OCI-LY1 (cell line): Measurements from ENCODE around the gene SIM2.

Experiments used
- H2AFZ ChIP-seq: fragments of 200-600 bp; sonication (generic), shearing (Covaris generic); 2 replicates; pipeline ENCODE4 v1.6.0; 2014; ENCODE audit warnings: antibody characterized with exemption, mild to moderate bottlenecking, low read length
- H3F3A ChIP-seq: fragments of 200-600 bp; sonication (generic), shearing (Covaris generic); 2 replicates; pipeline ENCODE4 v1.6.0; 2014; ENCODE audit warnings: mild to moderate bottlenecking, antibody characterized with exemption, low read length, moderate library complexity; ENCODE audit not compliant: insufficient read depth
- H3K27ac ChIP-seq: fragments of 200-600 bp; sonication (generic); 2 replicates; pipeline ENCODE4 v1.5.1; 2014; ENCODE audit warnings: low read length, mixed run types, mild to moderate bottlenecking, low read depth; ENCODE audit not compliant: poor library complexity, severe bottlenecking
- H3K27me3 ChIP-seq: fragments of 200-600 bp; sonication (generic); 2 replicates; pipeline ENCODE4 v1.6.0; 2014; ENCODE audit warnings: antibody characterized with exemption, mild to moderate bottlenecking, low read length, moderate library complexity; ENCODE audit not compliant: insufficient read depth
- H3K36me3 ChIP-seq: fragments of 200-600 bp; sonication (generic); 2 replicates; pipeline ENCODE4 v1.6.1; 2014; ENCODE audit warnings: mild to moderate bottlenecking, antibody characterized with exemption, low read length, moderate library complexity, mixed read lengths; ENCODE audit not compliant: insufficient read depth
- H3K4me1 ChIP-seq: fragments of 200-600 bp; sonication (generic); 2 replicates; pipeline ENCODE4 v1.5.1; 2014; ENCODE audit warnings: mild to moderate bottlenecking, low read length, moderate library complexity; ENCODE audit not compliant: insufficient read depth, severe bottlenecking
- H3K4me2 ChIP-seq: fragments of 200-600 bp; sonication (generic), shearing (Covaris generic); 2 replicates; pipeline ENCODE4 v1.6.1; 2014; ENCODE audit warnings: low read length
- H3K4me3 ChIP-seq: fragments of 200-600 bp; sonication (generic); 2 replicates; pipeline ENCODE4 v1.5.1; 2014; ENCODE audit warnings: low read length, low read depth, mild to moderate bottlenecking, mixed read lengths; ENCODE audit not compliant: poor library complexity, severe bottlenecking
- H3K79me2 ChIP-seq: fragments of 200-600 bp; shearing (Covaris generic); 2 replicates; pipeline ENCODE4 v1.6.1; 2016; ENCODE audit warnings: mixed run types, low read length, mixed read lengths; ENCODE audit not compliant: insufficient read depth
- H3K9ac ChIP-seq: fragments of 200-600 bp; sonication (generic), shearing (Covaris generic); 2 replicates; pipeline ENCODE4 v1.6.1; 2014; ENCODE audit warnings: mild to moderate bottlenecking, low read length, mixed read lengths
- H3K9me2 ChIP-seq: fragments of 200-600 bp; sonication (generic), shearing (Covaris generic); 2 replicates; pipeline ENCODE4 v1.6.1; 2014; ENCODE audit warnings: low read depth, mild to moderate bottlenecking, low read length, mixed read lengths
- H3K9me3 ChIP-seq: fragments of 200-600 bp; shearing (Covaris generic); 2 replicates; pipeline ENCODE4 v1.6.1; 2014; ENCODE audit warnings: low read length, mixed read lengths
- H4K20me1 ChIP-seq: fragments of 200-600 bp; sonication (generic), shearing (Covaris generic); 2 replicates; pipeline ENCODE4 v1.6.0; 2016; ENCODE audit warnings: mild to moderate bottlenecking, low read length; ENCODE audit not compliant: insufficient read depth
- EZH2 ChIP-seq: fragments of 200-600 bp; sonication (generic), shearing (Covaris generic); IDR thresholded peaks from 2 replicates; pipeline ENCODE4 v1.8.0; 2017; ENCODE audit warnings: borderline replicate concordance, mixed run types, mild to moderate bottlenecking, antibody characterized with exemption, low read length, moderate library complexity, mixed read lengths
- TF ChIP-seq, protein P1 (sequence below): fragments of 200-600 bp; sonication (generic), shearing (Covaris generic); IDR thresholded peaks from 2 replicates; pipeline ENCODE4 v1.5.1; 2017; ENCODE audit warnings: mild to moderate bottlenecking, antibody characterized with exemption, low read length, moderate library complexity, mixed read lengths

Gene SIM2

DNA sequence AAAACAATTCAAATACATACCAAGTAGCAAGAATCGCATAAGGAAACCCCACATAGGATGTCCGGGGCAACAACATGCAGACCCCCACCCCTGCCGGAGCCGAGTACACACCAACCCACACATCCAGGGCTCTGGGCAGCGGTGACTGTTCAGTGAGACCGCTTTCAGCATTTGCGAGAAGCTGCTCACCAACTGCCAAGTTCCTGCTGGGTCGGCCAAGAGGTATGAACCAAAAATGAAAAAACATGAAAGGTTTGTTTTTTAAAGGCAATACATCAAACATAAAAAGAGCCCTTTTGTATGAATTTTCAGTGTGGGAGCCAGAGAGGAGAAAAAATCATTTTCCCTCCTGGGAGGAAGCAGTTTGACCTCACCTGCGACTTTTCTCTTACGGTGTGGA is 92.3 kb downstream of the SIM2 start:
- H3K9me2 ChIP-seq, result no peaks in the 10 kb centered on the region
- TF ChIP-seq EZH2, result no peak
- TF ChIP-seq, protein P1, sequence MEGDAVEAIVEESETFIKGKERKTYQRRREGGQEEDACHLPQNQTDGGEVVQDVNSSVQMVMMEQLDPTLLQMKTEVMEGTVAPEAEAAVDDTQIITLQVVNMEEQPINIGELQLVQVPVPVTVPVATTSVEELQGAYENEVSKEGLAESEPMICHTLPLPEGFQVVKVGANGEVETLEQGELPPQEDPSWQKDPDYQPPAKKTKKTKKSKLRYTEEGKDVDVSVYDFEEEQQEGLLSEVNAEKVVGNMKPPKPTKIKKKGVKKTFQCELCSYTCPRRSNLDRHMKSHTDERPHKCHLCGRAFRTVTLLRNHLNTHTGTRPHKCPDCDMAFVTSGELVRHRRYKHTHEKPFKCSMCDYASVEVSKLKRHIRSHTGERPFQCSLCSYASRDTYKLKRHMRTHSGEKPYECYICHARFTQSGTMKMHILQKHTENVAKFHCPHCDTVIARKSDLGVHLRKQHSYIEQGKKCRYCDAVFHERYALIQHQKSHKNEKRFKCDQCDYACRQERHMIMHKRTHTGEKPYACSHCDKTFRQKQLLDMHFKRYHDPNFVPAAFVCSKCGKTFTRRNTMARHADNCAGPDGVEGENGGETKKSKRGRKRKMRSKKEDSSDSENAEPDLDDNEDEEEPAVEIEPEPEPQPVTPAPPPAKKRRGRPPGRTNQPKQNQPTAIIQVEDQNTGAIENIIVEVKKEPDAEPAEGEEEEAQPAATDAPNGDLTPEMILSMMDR, result no peak

DNA sequence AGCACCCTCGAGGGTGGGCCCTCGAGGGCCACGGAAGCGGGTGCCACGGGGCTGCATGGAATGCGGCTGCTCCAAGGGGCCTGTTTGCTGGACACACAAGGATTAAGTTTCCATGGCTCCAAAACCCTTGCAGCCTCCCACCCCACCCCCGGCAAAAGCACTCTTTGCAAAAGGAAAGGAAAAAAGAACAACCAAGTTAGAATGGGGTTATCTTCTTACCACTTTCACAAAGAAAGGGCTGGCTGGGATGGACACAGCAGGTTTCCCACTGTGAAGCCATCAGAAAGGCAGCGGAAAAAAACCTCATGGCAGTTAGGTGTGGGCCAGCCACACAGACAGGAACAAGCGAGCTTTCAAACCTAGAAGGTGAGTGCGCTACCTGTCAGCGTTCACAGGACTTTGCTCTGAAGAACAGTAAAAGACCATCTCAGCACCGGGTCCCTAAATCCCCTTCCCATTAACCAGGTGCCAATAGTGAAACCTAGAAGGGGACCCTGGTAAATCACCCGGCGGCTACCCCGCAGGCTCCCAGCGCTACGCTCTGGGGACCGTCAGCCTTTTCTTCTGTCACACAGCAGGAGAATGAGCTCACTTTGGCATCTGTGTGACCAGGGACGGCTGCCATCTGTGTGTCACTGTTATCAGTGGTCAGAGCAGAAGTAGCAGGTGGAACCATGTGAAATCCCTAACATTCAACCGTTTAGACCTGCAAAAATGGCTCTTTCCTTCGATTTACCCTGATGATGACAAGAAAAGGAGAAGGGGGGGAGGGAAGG is 93.0 kb downstream of the SIM2 start:
- H3K79me2 ChIP-seq, result no peaks in the 10 kb centered on the region
- no peak overlapping the region for H2AFZ ChIP-seq
- no peaks in the 10 kb centered on the region for H3K36me3 ChIP-seq
- no peaks in the 10 kb centered on the region for H4K20me1 ChIP-seq
- no peak overlapping the region for H3K4me2 ChIP-seq
- no peaks in the 10 kb centered on the region for H3K9me3 ChIP-seq
- TF ChIP-seq, protein P1, result no peak
- TF ChIP-seq EZH2, result no peak
- H3K4me3 ChIP-seq, result no peak overlapping the region
- no peaks in the 10 kb centered on the region for H3K27me3 ChIP-seq
- no peaks in the 10 kb centered on the region for H3K9me2 ChIP-seq
- H3F3A ChIP-seq, result no peaks in the 10 kb centered on the region
- no peak overlapping the region for H3K9ac ChIP-seq
- H3K4me1 ChIP-seq, result no peaks in the 10 kb centered on the region
- H3K27ac ChIP-seq, result no peak overlapping the region

More for the DNA sequence above, 92.3 kb downstream of the SIM2 start:
- Histone ChIP-seq H2AFZ (no peak overlapping the region), H3K9ac (no peak overlapping the region), H3K4me3 (no peak overlapping the region), H3K9me3 (no peaks in the 10 kb centered on the region), H3K36me3 (no peaks in the 10 kb centered on the region), H3K4me1 (no peaks in the 10 kb centered on the region), H3K27me3 (no peaks in the 10 kb centered on the region), H4K20me1 (no peaks in the 10 kb centered on the region), H3K79me2 (no peaks in the 10 kb centered on the region), H3K4me2 (no peak overlapping the region), H3F3A (no peaks in the 10 kb centered on the region), H3K27ac (no peak overlapping the region)

DNA sequence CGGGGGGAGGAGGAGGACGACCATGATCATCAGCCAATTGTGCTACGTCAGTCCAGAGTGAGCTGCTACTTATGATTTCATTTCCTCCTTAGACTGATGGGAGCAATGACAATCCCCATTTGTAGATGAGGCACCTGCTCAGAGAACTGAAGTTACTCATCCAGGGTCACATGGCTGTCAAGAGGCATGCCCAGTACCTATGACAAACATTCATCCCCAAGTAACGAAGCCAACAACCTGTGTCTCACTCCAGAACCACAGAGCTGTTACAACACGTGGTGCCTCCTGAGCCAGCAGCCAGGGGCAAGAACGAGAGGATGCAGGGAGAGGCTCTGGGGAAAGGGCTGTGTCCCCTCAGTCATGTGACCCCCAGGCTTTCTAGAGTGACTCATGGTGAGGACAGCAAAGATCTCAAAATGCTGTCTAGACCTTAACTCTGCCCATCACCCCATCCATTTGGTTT is 93.6 kb downstream of the SIM2 start:
- Histone ChIP-seq H3K79me2 (no peaks in the 10 kb centered on the region), H3K36me3 (no peaks in the 10 kb centered on the region), H3K4me3 (no peak overlapping the region), H3K9ac (no peak overlapping the region), H3K9me3 (no peaks in the 10 kb centered on the region), H3K27ac (no peak overlapping the region), H3K4me2 (no peak overlapping the region), H2AFZ (no peak overlapping the region), H4K20me1 (no peaks in the 10 kb centered on the region), H3K27me3 (no peaks in the 10 kb centered on the region), H3K9me2 (no peaks in the 10 kb centered on the region), H3F3A (no peaks in the 10 kb centered on the region), H3K4me1 (no peaks in the 10 kb centered on the region)
- TF ChIP-seq, protein P1, result no peak
- no peak for TF ChIP-seq EZH2
